GF-D8 (cell line): Measurements from ENCODE around the gene CACNB2.

Source experiments
- DNase-seq: peaks from one replicate; lab custom pipeline; 2025; lab: John Stamatoyannopoulos, UW

Gene CACNB2

GRCh38 chr10:18455086-18455884 is 315.1 kb downstream of the CACNB2 start:
- DNase-seq = no peak

GRCh38 chr10:18456984-18457383 is 316.8 kb downstream of the CACNB2 start:
- no peak for DNase-seq

GRCh38 chr10:18460032-18460431 is 319.8 kb downstream of the CACNB2 start:
- no peak for DNase-seq

- DNase-seq = no peak
Observed at GRCh38 chr10:18463673-18464211, 323.5 kb downstream of the CACNB2 start.

- no peak for DNase-seq
Observed at GRCh38 chr10:18469125-18469524, 328.9 kb downstream of the CACNB2 start.

- no peak for DNase-seq
Observed at GRCh38 chr10:18472977-18473376, 332.8 kb downstream of the CACNB2 start.

GRCh38 chr10:18473424-18474117 is 333.3 kb downstream of the CACNB2 start:
- DNase-seq = no peak

- DNase-seq = no peak
Observed at GRCh38 chr10:18474118-18474455, 333.9 kb downstream of the CACNB2 start.

GRCh38 chr10:18476076-18476647 is 335.9 kb downstream of the CACNB2 start:
- no peak for DNase-seq

GRCh38 chr10:18478354-18478753 is 338.1 kb downstream of the CACNB2 start:
- DNase-seq = no peak

- no peak for DNase-seq
Observed at GRCh38 chr10:18479502-18479901, 339.3 kb downstream of the CACNB2 start.

- no peak for DNase-seq
Observed at GRCh38 chr10:18483516-18484186, 343.4 kb downstream of the CACNB2 start.

GRCh38 chr10:18486438-18486837 is 346.2 kb downstream of the CACNB2 start:
- DNase-seq = no peak

- no peak for DNase-seq
Observed at GRCh38 chr10:18490755-18491154, 350.5 kb downstream of the CACNB2 start.

GRCh38 chr10:18497806-18498369 is 357.7 kb downstream of the CACNB2 start:
- no peak for DNase-seq

- no peak for DNase-seq
Observed at GRCh38 chr10:18498998-18499397, 358.8 kb downstream of the CACNB2 start.

GRCh38 chr10:18500576-18500975 is 360.4 kb downstream of the CACNB2 start:
- DNase-seq = no peak

- no peak for DNase-seq
Observed at GRCh38 chr10:18501198-18501597, 361.0 kb downstream of the CACNB2 start.

GRCh38 chr10:18501629-18502028 is 361.4 kb downstream of the CACNB2 start:
- no peak for DNase-seq

GRCh38 chr10:18504161-18504560 is 363.9 kb downstream of the CACNB2 start:
- no peak for DNase-seq

GRCh38 chr10:18505456-18506118 is 365.4 kb downstream of the CACNB2 start:
- DNase-seq = no peak

- DNase-seq = no peak
Observed at GRCh38 chr10:18508587-18508986, 368.4 kb downstream of the CACNB2 start.
